HCT116 (cell line): ENCODE measurements around the gene HOXD8. TPM values are rescaled to one million over a fixed set of nuclear protein-coding genes. Genes with fewer than 3 reads are reported as not detected.

Experiments used
- ATAC-seq: fragments of 200-7000 bp; cut with Tn5 transposase; 2 replicates; pipeline ENCODE4 v1.9.1; 2020; ENCODE audit warnings: mild to moderate bottlenecking, moderate library complexity
- BruUV-seq: library from RNA; stranded (reverse); fragments of 400-500 nt; replicated peaks from 2 replicates; lab custom pipeline; 2021; lab: Mats Ljungman, UMichigan
- CTCF ChIA-PET: fragments of 300-600 bp; sonication (Branson Sonifier 250); formaldehyde crosslinking; loops from one replicate; lab custom pipeline; 2021; ENCODE audit warnings: antibody characterized with exemption; lab: Charles Lee
- POLR2A ChIA-PET: fragments of 300-600, 350-600 bp; sonication (Branson Sonifier 250); formaldehyde crosslinking; loops from one replicate; lab custom pipeline; 2021; ENCODE audit warnings: antibody characterized with exemption; lab: Charles Lee
- RAD21 ChIA-PET, 2 experiments: fragments of 300-600 bp; sonication (Branson Sonifier 250); formaldehyde crosslinking; loops; one replicate each; lab custom pipeline; 2023; ENCODE audit warnings: low total read pairs in 2 of 2; ENCODE audit not compliant: uncharacterized antibody in 2 of 2, unreplicated experiment in 2 of 2, low non-redundant PET in 1 of 2; lab: Charles Lee
- DNase-seq: peaks from one replicate; pipeline ENCODE4 v3.0.0-alpha.2; 2010; ENCODE audit warnings: low read depth, low spot score
- H2AFZ ChIP-seq: fragments of 200-600 bp; shearing (Covaris generic), sonication (generic); 2 replicates; pipeline ENCODE4 v1.6.1; 2017; ENCODE audit warnings: low read depth, mixed run types, mixed read lengths, antibody characterized with exemption, low read length; ENCODE audit not compliant: poor library complexity, severe bottlenecking
- H3K27ac ChIP-seq: 2 replicates; pipeline ENCODE4 v1.5.1; 2012; ENCODE audit warnings: low read depth, low read length
- H3K27me3 ChIP-seq: fragments of 200-600 bp; sonication (generic); 2 replicates; pipeline ENCODE4 v1.6.1; 2016; ENCODE audit warnings: mixed run types, low read length, mixed read lengths; ENCODE audit not compliant: insufficient read depth
- H3K36me3 ChIP-seq, 2 experiments: fragments of 200-500 bp in 1 of 2; fragments of 200-600 bp in 1 of 2; sonication (Bioruptor generic) in 1 of 2; sonication (generic) in 1 of 2; 2 replicates each; pipeline versions ENCODE4 v1.5.1 to v1.6.1; 2014 to 2016; ENCODE audit warnings: low read length in 2 of 2, inconsistent platforms in 1 of 2, mixed read lengths in 1 of 2, mixed run types in 1 of 2; ENCODE audit not compliant: insufficient read depth in 2 of 2, control insufficient read depth in 1 of 2
- H3K4me1 ChIP-seq, 2 experiments: fragments of 200-600 bp in 1 of 2; sonication (generic) in 1 of 2; 2 replicates each; pipeline versions ENCODE4 v1.5.1 to v1.6.1; 2012 to 2017; ENCODE audit warnings: low read length in 2 of 2, inconsistent platforms in 1 of 2, mild to moderate bottlenecking in 1 of 2, mixed read lengths in 1 of 2, mixed run types in 1 of 2, moderate library complexity in 1 of 2; ENCODE audit not compliant: insufficient read depth in 2 of 2, control insufficient read depth in 1 of 2
- H3K4me2 ChIP-seq: fragments of 200-600 bp; sonication (generic); 2 replicates; pipeline ENCODE4 v1.6.1; 2017; ENCODE audit warnings: mixed run types, low read length, mixed read lengths
- H3K4me3 ChIP-seq, 2 experiments: fragments of 200-600 bp in 1 of 2; sonication (generic) in 1 of 2; replicated peaks in 1 of 2; 2 replicates each; pipeline ENCODE4 v1.5.1; 2011 to 2016; ENCODE audit warnings: low read length in 2 of 2, control low read depth in 1 of 2, low read depth in 1 of 2, mild to moderate bottlenecking in 1 of 2, mixed read lengths in 1 of 2, mixed run types in 1 of 2
- H3K79me2 ChIP-seq: fragments of 200-600 bp; sonication (generic); 2 replicates; pipeline ENCODE4 v1.6.1; 2017; ENCODE audit warnings: mild to moderate bottlenecking, mixed run types, low read length, moderate library complexity, mixed read lengths; ENCODE audit not compliant: insufficient read depth
- H3K9ac ChIP-seq: fragments of 200-600 bp; sonication (generic); 2 replicates; pipeline ENCODE4 v1.6.1; 2016; ENCODE audit warnings: low read length, mixed read lengths
- H3K9me2 ChIP-seq: fragments of 200-600 bp; sonication (generic), shearing (Covaris generic); 2 replicates; pipeline ENCODE4 v1.6.1; 2017; ENCODE audit warnings: mixed run types, mild to moderate bottlenecking, moderate library complexity; ENCODE audit not compliant: insufficient read depth
- H3K9me3 ChIP-seq, 2 experiments: fragments of 200-500 bp in 1 of 2; fragments of 200-600 bp in 1 of 2; sonication (Bioruptor generic) in 1 of 2; sonication (generic) in 1 of 2; 2 replicates each; pipeline ENCODE4 v1.6.1; 2014 to 2017; ENCODE audit warnings: low read length in 2 of 2, mixed read lengths in 2 of 2, inconsistent platforms in 1 of 2, low read depth in 1 of 2, mild to moderate bottlenecking in 1 of 2, mixed run types in 1 of 2, moderate library complexity in 1 of 2; ENCODE audit not compliant: control insufficient read depth in 1 of 2, insufficient read depth in 1 of 2
- H4K20me1 ChIP-seq: fragments of 200-600 bp; sonication (generic), shearing (Covaris generic); 2 replicates; pipeline ENCODE4 v1.6.1; 2017; ENCODE audit warnings: mixed run types, mild to moderate bottlenecking, moderate library complexity; ENCODE audit not compliant: insufficient read depth
- CEBPB ChIP-seq: IDR thresholded peaks from 2 replicates; pipeline ENCODE4 v1.6.1; 2012; ENCODE audit warnings: low read depth
- EGR1 ChIP-seq: IDR thresholded peaks from 2 replicates; pipeline ENCODE4 v1.6.1; 2012; ENCODE audit warnings: low read depth
- ELF1 ChIP-seq: IDR thresholded peaks from 2 replicates; pipeline ENCODE4 v1.6.1; 2012; ENCODE audit warnings: low read depth, borderline replicate concordance
- EZH2 ChIP-seq: fragments of 200-600 bp; sonication (generic); IDR thresholded peaks from 2 replicates; pipeline ENCODE4 v1.6.1; 2017; ENCODE audit warnings: antibody characterized with exemption, mixed run types
- POLR2A ChIP-seq: IDR thresholded peaks from 2 replicates; pipeline ENCODE4 v1.7.0; 2011; ENCODE audit warnings: borderline replicate concordance; ENCODE audit not compliant: insufficient read depth, insufficient read length; ENCODE audit errors: extremely low read depth
- POLR2AphosphoS5 ChIP-seq: IDR thresholded peaks from 2 replicates; pipeline ENCODE4 v1.6.1; 2011; ENCODE audit warnings: mild to moderate bottlenecking, low read depth, low read length, moderate library complexity
- RAD21 ChIP-seq: IDR thresholded peaks from 2 replicates; pipeline ENCODE4 v1.6.1; 2012; ENCODE audit warnings: low read depth, mild to moderate bottlenecking
- TCF7L2 ChIP-seq: IDR thresholded peaks from 2 replicates; pipeline ENCODE4 v1.7.0; 2011; ENCODE audit warnings: borderline replicate concordance, inconsistent platforms; ENCODE audit not compliant: insufficient read depth, insufficient read length; ENCODE audit errors: extremely low read depth
- ZFX ChIP-seq: fragments of 450-650 bp; IDR thresholded peaks from 2 replicates; pipeline ENCODE4 v1.6.1; 2017
- intact Hi-C: fragments of 100-400 bp; cut with micrococcal nuclease; formaldehyde crosslinking; loops from 2 replicates; pipeline ENCODE4 v1.10.0; 2022
- total RNA-seq: library from RNA; stranded (reverse); gene quantifications from one replicate; pipeline ENCODE4 v1.2.1, GENCODE V29; 2021; ENCODE audit not compliant: unreplicated experiment
- TF ChIP-seq, protein P1 (sequence below): IDR thresholded peaks from 2 replicates; pipeline ENCODE4 v1.6.1; 2011; ENCODE audit warnings: mild to moderate bottlenecking, low read length, moderate library complexity; ENCODE audit not compliant: insufficient replicate concordance; ENCODE audit errors: extremely low read depth
- TF ChIP-seq, protein P2 (sequence below): IDR thresholded peaks from 2 replicates; pipeline ENCODE4 v1.6.1; 2012
- TF ChIP-seq, protein P3 (sequence below), 3 experiments: fragments of 200-600 bp in 1 of 3; sonication (generic) in 1 of 3; IDR thresholded peaks in 2 of 3; conservative IDR thresholded peaks in 1 of 3; 2 replicates each; pipeline ENCODE4 v1.5.1; 2012 to 2017; ENCODE audit warnings: low read depth in 2 of 3, low read length in 2 of 3, antibody characterized with exemption in 1 of 3, borderline replicate concordance in 1 of 3, control low read depth in 1 of 3, mild to moderate bottlenecking in 1 of 3, mixed read lengths in 1 of 3, mixed run types in 1 of 3, moderate library complexity in 1 of 3; ENCODE audit not compliant: insufficient read depth in 1 of 3

HOXD8 gene
- total RNA-seq, 1 experiment from 2014 or later = 6.0 TPM

DNA sequence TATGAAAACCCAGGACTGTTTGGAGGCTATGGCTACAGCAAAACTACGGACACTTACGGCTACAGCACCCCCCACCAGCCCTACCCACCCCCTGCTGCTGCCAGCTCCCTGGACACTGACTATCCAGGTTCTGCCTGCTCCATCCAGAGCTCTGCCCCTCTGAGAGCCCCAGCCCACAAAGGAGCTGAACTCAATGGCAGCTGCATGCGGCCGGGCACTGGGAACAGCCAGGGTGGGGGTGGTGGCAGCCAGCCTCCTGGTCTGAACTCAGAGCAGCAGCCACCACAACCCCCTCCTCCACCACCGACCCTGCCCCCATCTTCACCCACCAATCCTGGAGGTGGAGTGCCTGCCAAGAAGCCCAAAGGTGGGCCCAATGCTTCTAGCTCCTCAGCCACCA, 39.7 kb downstream of the HOXD8 start:
- no TSS peak for BruUV-seq
- Histone ChIP-seq H3K27ac (no peak overlapping the region), H3K4me1 (no peaks in the 10 kb centered on the region), H3K79me2 (no peaks in the 10 kb centered on the region), H3K4me3 (no peak overlapping the region), H3K9ac (no peak overlapping the region), H2AFZ (no peak overlapping the region), H3K27me3 (no peaks in the 10 kb centered on the region), H3K9me3 (no peaks in the 10 kb centered on the region), H3K36me3 (no peaks in the 10 kb centered on the region), H3K9me2 (no peaks in the 10 kb centered on the region), H4K20me1 (no peaks in the 10 kb centered on the region), H3K4me2 (no peak overlapping the region)
- intact Hi-C loops = no loop called here
- no peak for TF ChIP-seq POLR2A
- no peak for TF ChIP-seq CEBPB
- TF ChIP-seq ZFX = no peak
- TF ChIP-seq TCF7L2 = no peak
- no peak for TF ChIP-seq POLR2AphosphoS5
- TF ChIP-seq, protein P1, sequence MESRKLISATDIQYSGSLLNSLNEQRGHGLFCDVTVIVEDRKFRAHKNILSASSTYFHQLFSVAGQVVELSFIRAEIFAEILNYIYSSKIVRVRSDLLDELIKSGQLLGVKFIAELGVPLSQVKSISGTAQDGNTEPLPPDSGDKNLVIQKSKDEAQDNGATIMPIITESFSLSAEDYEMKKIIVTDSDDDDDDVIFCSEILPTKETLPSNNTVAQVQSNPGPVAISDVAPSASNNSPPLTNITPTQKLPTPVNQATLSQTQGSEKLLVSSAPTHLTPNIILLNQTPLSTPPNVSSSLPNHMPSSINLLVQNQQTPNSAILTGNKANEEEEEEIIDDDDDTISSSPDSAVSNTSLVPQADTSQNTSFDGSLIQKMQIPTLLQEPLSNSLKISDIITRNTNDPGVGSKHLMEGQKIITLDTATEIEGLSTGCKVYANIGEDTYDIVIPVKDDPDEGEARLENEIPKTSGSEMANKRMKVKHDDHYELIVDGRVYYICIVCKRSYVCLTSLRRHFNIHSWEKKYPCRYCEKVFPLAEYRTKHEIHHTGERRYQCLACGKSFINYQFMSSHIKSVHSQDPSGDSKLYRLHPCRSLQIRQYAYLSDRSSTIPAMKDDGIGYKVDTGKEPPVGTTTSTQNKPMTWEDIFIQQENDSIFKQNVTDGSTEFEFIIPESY = no peak
- TF ChIP-seq EZH2 = no peak
- no peak for TF ChIP-seq RAD21
- no peak for TF ChIP-seq ELF1
- TF ChIP-seq, protein P2, sequence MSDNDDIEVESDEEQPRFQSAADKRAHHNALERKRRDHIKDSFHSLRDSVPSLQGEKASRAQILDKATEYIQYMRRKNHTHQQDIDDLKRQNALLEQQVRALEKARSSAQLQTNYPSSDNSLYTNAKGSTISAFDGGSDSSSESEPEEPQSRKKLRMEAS = no peak
- TF ChIP-seq, protein P3, sequence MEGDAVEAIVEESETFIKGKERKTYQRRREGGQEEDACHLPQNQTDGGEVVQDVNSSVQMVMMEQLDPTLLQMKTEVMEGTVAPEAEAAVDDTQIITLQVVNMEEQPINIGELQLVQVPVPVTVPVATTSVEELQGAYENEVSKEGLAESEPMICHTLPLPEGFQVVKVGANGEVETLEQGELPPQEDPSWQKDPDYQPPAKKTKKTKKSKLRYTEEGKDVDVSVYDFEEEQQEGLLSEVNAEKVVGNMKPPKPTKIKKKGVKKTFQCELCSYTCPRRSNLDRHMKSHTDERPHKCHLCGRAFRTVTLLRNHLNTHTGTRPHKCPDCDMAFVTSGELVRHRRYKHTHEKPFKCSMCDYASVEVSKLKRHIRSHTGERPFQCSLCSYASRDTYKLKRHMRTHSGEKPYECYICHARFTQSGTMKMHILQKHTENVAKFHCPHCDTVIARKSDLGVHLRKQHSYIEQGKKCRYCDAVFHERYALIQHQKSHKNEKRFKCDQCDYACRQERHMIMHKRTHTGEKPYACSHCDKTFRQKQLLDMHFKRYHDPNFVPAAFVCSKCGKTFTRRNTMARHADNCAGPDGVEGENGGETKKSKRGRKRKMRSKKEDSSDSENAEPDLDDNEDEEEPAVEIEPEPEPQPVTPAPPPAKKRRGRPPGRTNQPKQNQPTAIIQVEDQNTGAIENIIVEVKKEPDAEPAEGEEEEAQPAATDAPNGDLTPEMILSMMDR (IDR thresholded peaks at IDR 0.05 in 2 of 3, conservative IDR thresholded peaks at IDR 0.05 in 1 of 3; ENCODE audit: borderline replicate concordance in 1 of 3, insufficient read depth in 1 of 3, low read depth in 2 of 3, low read length in 2 of 3) = no peak
- no peak for TF ChIP-seq EGR1
- no peak for DNase-seq
- RAD21 ChIA-PET = no interaction called here
- CTCF ChIA-PET = no interaction called here
- ATAC-seq = no peak
- POLR2A ChIA-PET = interaction anchor here (0.6 kb wide), 1 partner anchor 41 kb away, joined by 3 read pairs; no protein-coding TSS in a partner anchor
